ENCODE results near the gene WDPCP.

DNA sequence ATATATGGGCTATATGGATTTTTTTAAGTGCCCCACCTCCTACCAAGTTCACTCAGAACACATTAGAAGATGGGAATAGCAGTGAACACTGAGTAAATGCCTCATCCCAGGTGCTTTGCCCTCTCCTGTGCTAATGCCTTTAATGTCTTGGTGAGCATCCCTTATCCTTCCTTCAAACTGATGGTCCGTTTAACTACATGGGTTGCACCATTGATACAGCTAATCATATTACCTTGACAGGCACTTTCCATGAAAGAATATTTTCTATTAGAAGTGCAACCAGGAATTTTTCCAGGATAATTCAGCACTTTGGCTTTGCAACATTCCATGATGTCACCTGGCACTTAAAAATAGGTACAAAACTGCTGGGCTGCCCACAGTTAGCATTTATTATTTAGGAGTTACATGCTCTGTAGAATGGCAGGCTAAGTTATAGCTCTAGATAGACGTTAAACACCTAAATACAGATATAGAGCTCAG is 74.0 kb downstream of the WDPCP start:
- TF ChIP-seq RAD21 (IDR thresholded peaks at IDR 0.05; ENCODE audit: low read depth) (no peak), TCF12 (IDR thresholded peaks at IDR 0.05; ENCODE audit: low read depth) (no peak), TAF1 (IDR thresholded peaks at IDR 0.05; ENCODE audit: low read depth) (no peak), EP300 (IDR thresholded peaks at IDR 0.05; ENCODE audit: borderline replicate concordance) (no peak), REST (IDR thresholded peaks at IDR 0.05; ENCODE audit: low read depth) (no peak), CREB1 (IDR thresholded peaks at IDR 0.05; ENCODE audit: low read depth) (no peak), NFIC (IDR thresholded peaks at IDR 0.05) (no peak), TEAD4 (IDR thresholded peaks at IDR 0.05) (no peak), FOXM1 (IDR thresholded peaks at IDR 0.05; ENCODE audit: borderline replicate concordance, low read depth) (no peak), ZBTB7A (IDR thresholded peaks at IDR 0.05; ENCODE audit: low read depth) (no peak)
- TF ChIP-seq, protein P1, sequence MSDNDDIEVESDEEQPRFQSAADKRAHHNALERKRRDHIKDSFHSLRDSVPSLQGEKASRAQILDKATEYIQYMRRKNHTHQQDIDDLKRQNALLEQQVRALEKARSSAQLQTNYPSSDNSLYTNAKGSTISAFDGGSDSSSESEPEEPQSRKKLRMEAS (IDR thresholded peaks at IDR 0.05): no peak

All from Ishikawa (cell line).